G401.6 (cell line): Measurements from ENCODE around the gene TMEM161A.

Experiments used
- FAIRE-seq: peaks from 2 replicates; lab custom pipeline; 2012; peaks lifted over from hg19 to GRCh38; lab: Jason Lieb, UNC

TMEM161A gene

DNA sequence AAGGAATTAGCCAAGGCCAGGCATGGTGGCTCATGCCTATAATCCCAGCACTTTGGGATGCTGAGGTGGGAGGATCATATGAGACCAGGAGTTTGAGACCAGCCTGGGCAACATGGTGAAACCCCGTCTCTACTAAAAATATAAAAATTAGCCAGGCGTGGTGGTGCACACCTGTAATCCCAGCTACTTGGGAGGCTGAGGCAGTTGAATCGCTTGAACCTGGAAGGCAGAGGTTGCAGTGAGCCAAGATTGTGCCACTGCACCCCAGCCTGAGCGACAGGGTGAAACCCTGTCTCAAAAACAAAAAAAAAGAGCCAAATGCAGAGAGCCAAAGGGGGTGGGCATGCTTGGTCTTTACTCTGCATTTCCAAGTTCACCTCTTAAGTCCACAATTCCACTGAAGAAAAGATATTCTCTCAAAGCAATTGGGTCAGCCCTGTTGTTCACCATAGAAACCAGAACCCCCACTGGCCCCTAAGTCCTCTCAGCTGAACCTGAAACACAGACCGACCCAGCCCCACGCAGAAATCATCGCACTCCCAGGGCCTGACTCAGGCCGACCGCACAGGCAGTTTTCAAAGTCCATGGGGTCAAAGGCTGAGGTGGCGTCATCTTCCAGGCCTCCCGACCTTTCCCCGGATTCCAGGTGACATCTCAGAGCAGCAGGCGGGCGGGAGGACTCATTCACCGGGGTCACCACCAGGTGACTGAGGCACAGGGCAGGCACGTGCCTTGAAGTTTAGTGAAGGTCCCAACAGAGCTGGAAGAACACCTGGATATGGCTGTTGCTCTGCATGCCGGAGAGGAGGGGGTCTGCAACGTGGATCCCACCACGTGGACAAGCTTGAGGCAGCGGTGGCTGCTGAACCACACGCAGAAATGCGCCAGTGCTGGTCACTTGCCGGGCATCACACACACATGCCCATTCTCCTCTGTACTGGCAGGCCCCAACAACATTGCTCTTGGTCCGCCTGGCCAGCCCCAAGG lies 41.3 kb downstream of the TMEM161A start:
- FAIRE-seq, result no peak

DNA sequence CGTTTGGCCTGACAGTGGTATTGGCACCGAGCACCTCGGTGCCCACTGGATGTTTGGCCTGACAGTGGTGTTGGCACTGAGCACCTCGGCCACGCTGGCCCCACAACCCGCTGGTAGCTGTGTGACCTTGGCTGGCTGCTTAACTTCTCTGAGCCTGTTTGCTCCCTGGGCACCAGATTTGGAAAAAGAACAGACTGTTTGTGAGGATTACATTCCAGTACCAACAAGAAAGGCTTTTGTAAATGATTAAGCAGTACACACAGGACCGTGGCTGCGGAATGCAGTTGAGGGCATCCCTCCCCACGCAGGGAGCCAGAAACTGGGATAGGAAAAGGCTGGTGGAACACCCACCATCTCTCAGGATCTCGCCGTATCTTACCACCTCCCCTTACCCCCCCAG lies 42.6 kb downstream of the TMEM161A start:
- no peak for FAIRE-seq

DNA sequence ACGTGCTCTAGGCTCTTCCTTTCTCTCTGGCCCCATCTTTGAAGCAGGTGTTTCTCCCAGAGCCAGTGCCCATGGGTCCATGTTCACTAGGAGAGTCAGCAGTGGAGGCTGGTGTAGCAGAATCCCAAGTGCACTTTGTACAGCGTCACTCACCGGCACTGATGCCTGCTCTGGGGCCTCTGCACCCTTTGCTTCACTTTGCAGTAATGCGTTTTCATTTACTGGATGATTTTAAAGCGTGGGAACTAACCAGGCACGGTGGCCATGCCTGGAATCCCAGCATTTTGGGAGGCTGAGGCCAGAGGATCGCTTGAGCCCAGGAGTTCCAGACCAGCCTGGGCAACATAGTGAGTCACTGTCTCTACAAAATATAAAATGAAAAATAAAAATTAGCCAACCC lies 43.8 kb downstream of the TMEM161A start:
- FAIRE-seq, result no peak

DNA sequence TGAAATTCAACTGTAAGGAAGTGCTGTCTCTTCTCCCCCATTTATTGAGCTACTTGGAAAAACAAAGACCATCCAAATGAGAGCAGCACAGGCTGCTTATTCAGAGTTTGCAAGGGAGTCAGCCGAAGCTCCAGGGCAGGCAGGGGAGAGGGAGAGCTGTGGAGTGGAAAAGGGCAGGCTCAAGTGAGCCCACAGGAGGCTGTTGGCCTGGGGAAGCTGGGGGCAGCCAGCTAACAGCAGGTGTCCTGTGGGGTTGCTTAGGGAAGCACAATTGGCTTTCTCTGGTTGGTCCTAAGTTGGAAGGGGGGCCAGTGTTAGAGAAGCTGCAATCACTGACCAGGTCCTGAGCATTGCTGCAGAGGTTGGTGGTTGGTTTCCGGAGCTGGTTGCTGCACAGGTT lies 50.6 kb downstream of the TMEM161A start:
- no peak for FAIRE-seq

DNA sequence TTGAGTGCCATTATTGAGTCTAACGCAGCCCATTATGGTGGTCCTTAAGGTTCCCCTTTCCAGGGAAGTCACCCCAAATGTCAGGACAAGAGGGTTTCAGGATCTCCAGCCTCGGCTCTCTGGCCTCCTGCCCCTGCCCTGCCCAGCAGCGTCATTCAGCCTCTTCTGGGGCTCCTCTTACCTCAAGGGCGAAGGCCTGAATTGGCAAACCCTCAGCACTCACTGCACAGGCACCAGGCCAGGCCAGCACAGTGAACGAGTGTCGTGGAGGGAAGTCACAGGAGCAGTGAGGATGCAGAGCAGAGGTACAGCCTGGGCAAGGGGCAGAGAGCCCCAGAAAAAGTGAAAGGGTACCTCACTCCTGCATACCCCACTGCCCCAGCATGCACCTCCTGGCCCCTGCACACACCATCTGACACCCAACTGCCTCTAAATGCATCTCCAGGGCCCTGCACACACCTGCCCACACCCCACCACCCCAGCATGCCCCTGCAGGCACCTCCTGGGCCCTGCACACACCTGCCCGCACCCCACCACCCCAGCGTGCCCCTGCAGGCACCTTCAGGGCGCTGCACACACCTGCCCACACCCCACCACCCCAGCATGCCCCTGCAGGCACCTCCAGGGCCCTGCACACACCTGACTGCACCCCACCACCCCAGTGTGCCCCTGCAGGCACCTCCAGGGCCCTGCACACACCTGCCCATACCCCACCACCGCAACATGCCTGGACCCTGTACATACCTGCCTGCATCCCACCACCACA lies 54.7 kb downstream of the TMEM161A start:
- no peak for FAIRE-seq

DNA sequence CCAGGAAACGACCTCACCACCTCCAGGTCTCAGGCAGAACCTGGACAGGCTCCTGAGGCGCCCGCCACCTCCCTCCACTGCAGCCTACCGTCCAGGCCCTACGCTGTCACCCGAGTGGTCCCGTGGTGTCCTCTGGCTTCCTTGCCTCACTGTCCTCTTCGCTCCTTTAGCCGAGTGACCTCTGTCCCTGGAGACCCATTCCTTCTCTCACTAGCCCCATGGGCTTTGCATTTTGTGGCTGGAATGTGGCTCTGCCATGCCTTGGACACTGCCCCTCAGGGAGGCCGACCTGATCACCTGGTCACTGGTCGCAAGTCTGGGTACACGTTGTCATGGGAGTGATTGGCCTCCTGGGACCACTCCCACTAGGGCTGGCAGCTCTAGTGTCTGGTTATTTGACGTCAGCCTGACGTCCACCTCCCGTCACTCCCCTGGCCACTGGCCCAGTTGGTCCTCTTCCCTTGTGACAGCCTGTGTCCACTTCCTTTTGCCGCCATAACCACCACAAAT lies 56.6 kb downstream of the TMEM161A start:
- no peak for FAIRE-seq

DNA sequence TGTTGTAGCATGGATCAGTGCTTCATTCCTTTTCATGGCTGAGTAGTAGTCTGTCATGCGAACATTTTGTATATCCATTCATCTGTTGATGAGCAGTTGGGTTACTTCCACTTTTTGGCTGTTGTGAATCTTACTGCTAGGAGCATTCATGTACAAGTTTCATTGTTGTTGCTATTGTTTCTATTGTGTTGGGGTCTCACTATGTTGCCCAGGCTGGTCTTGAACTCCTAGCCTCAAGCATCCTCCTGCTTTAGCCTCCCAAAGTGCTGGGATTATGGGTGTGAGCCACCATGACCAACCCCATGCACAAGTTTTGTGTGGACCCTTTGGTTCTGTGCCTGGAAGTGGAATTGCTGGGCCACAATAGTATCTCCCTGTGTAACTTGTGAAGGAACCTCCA lies 58.7 kb downstream of the TMEM161A start:
- no peak for FAIRE-seq

DNA sequence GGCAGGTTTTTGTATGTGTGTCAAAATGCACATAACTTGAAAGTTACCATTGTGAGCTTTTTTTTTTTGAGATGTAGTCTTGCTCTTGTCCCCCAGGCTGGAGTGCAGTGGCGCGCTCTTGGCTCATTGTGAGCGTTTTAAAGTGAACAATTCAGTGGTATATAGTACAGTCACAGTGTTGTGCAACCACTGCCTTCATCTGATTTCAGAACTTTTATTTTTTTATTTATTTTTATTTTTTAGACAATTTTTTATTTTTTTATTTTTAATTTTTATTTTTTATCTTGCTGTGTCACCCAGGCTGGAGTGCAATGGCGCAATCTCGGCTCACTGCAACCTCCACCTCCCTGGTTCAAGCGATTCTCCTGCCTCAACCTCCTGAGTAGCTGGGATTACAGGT lies 59.5 kb downstream of the TMEM161A start:
- FAIRE-seq, result no peak

DNA sequence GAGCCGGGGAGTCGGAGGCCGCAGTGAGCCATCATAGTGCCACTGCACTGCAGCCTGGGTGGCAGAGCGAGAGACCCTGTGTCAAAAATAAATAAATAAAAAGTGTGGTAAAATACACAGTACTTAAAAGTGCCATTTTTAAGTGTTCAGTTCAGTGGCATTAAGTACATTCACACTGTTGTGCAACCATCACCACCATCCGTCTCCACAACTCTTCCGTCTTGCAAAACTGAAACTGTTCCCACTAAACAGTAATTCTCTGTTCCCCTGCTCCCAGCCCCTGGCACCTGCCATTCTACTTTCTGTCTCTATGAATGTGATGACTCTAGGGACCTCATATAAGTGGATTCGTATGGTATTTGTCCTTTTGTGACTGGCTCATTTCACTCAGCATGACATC lies 61.2 kb downstream of the TMEM161A start:
- no peak for FAIRE-seq

DNA sequence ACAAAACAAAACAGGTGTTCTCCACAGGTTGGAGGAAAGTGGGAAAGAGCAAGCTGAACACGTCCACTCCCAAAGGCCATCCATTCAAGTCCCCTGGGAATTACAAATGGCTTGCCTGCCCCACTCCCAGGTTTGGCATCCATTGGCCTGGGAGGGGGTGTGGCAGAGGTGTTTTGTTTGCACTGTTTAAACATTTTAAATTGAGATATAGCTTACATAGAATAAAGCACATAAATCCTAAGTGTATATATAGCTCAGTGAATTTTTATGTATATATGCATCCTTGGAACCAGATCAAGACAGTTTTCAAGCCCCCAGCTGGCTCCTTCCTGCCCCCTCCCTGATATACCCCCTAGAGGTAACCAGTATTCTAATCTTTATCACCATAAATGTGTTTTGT lies 61.8 kb downstream of the TMEM161A start:
- FAIRE-seq, result no peak

DNA sequence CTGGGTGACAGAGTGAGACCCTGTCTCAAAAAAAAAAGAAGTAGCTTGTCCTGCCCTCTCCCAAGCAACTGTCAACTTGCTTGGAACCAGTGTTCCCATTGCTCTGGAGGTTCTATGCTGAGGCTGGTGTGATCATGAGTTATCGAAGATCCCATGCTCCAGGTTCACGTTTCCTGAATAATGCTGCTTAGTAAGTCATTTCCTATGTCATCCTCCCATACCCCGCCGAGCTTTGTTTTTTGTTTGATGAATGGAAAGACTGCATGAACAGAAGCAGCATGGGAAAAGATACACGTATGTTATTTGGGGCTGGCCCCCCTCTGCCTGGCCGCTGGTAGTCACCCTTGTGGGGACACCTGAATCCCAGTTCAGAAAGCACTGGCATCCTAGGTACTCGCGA lies 63.2 kb downstream of the TMEM161A start:
- no peak for FAIRE-seq

DNA sequence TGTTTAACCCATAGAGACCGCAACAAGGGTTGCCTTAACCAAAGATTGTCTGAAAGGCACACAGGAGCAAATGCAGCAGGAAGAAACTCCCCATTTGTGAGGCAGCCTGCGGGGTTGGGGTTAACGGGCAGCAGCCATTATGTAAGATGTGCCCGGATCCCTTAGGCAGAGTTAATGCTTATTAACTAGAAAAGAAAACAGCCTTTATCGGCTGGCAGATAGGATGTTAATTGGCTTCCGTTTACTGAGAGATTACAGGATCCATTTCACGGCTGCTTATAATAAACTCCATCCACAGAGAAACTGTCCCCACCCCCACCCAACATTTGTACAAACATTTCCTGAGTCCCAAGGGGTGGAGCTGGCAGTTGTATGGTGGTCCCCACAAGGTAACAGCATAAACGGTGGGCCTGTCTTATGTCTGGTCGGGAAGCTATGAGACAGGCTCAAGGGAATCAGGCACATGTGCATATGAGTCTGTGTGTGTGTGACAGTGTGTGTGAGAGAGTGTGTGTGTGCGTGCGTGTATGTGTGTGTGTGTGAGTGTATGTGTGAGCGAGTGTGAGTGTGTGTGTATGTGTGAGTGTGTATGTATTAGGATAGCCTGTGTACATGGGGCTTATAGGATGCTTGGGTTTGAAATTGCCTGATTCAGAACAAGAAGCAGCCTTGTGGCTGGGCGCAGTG lies 63.9 kb downstream of the TMEM161A start:
- FAIRE-seq, result no peak

DNA sequence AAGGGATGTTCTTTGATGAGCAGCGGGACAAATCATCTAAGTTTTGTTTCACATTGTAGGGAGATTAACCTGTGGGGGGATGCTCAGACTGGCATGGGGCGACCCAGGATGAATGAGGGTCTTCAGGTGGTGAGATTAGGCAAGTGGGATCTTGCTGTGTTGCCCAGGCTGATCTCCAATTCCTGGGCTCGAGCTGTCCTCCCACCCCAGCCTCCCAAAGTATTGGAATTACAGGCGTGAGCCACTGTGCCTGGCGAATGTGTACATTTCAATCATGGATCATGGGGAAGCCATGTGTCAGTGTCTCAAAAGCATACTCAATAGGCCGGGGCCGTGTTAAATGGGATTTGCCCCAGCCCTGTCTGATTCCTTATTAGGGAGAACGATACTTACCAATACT lies 66.4 kb downstream of the TMEM161A start:
- FAIRE-seq, result no peak
